HEK293T (cell line): ENCODE measurements around the gene USP6.

Source experiments
- BHLHE40 ChIP-seq: fragments of 450-650 bp; IDR thresholded peaks from 2 replicates; pipeline ENCODE4 v1.6.1; 2016; ENCODE audit warnings: mild to moderate bottlenecking, moderate library complexity, borderline replicate concordance
- L3MBTL2 ChIP-seq: fragments of 450-650 bp; conservative IDR thresholded peaks from 2 replicates; pipeline ENCODE4 v1.6.1; 2016; ENCODE audit warnings: mild to moderate bottlenecking
- PKNOX1 ChIP-seq: fragments of 450-650 bp; IDR thresholded peaks from 2 replicates; pipeline ENCODE4 v1.6.1; 2016
- SUZ12 ChIP-seq: fragments of 450-650 bp; IDR thresholded peaks from 2 replicates; pipeline ENCODE4 v1.6.1; 2016; ENCODE audit warnings: mild to moderate bottlenecking

GRCh38 chr17:5138616-5139457 lies 23.0 kb downstream of the USP6 start:
- TF ChIP-seq SUZ12 (no peak), BHLHE40 (no peak), PKNOX1 (no peak), L3MBTL2 (no peak)
